H1 (cell line): Measurements from ENCODE around the gene HOXC11. TPM values are rescaled to one million over a fixed set of nuclear protein-coding genes. Genes with fewer than 3 reads are reported as not detected.

Experiments used
- CTCF ChIA-PET: fragments of 300-600 bp; sonication (Branson Sonifier 250); formaldehyde crosslinking; loops from one replicate; lab custom pipeline; 2021; ENCODE audit not compliant: partially characterized antibody; lab: Charles Lee
- POLR2A ChIA-PET: fragments of 300-600 bp; sonication (Branson Sonifier 250); formaldehyde crosslinking; loops from one replicate; lab custom pipeline; 2021; ENCODE audit warnings: inconsistent platforms; ENCODE audit not compliant: partially characterized antibody; lab: Charles Lee
- DNase-seq, 2 experiments: peaks; one replicate each; pipeline versions ENCODE4 v3.0.0 to v3.0.0-alpha.2; 2010 to 2022; ENCODE audit warnings: low spot score in 2 of 2, low read depth in 1 of 2, mixed read lengths in 1 of 2
- FAIRE-seq: peaks from 2 replicates; lab custom pipeline; 2011; peaks lifted over from hg19 to GRCh38; lab: Jason Lieb, UNC
- H2AFZ ChIP-seq: 2 replicates; pipeline ENCODE4 v1.8.1; 2012; ENCODE audit warnings: low read length, inconsistent platforms
- H2AK5ac ChIP-seq: 2 replicates; pipeline ENCODE4 v1.6.1; 2013; ENCODE audit warnings: low read depth, low read length
- H2BK120ac ChIP-seq: replicated peaks from 2 replicates; pipeline ENCODE3; 2013; ENCODE audit warnings: low read depth, low read length, inconsistent platforms
- H2BK12ac ChIP-seq: 2 replicates; pipeline ENCODE4 v1.6.1; 2013; ENCODE audit warnings: low read depth, low read length
- H2BK15ac ChIP-seq: 2 replicates; pipeline ENCODE4 v1.6.1; 2013; ENCODE audit warnings: low read length
- H2BK20ac ChIP-seq: 2 replicates; pipeline ENCODE4 v1.6.1; 2013; ENCODE audit warnings: low read length
- H2BK5ac ChIP-seq: 2 replicates; pipeline ENCODE4 v1.6.1; 2013; ENCODE audit warnings: low read depth, low read length
- H3K14ac ChIP-seq: 2 replicates; pipeline ENCODE4 v1.6.1; 2013; ENCODE audit warnings: inconsistent platforms; ENCODE audit not compliant: insufficient read length
- H3K18ac ChIP-seq: 2 replicates; pipeline ENCODE4 v1.6.1; 2013; ENCODE audit warnings: low read length; ENCODE audit errors: extremely low read depth
- H3K23ac ChIP-seq: 2 replicates; pipeline ENCODE4 v1.6.1; 2013; ENCODE audit warnings: inconsistent platforms; ENCODE audit not compliant: insufficient read length
- H3K23me2 ChIP-seq: 2 replicates; pipeline ENCODE4 v1.6.1; 2013; ENCODE audit warnings: low read depth, low read length
- H3K27ac ChIP-seq: 2 replicates; pipeline ENCODE4 v1.6.1; 2011; ENCODE audit warnings: low read depth, low read length, inconsistent platforms
- H3K27me3 ChIP-seq, 4 experiments: replicated peaks in 1 of 4; 1 replicate in 1 of 4; 2 replicates in 3 of 4; pipeline versions ENCODE4 v1.6.1 to v1.8.1; 2011 to 2013; ENCODE audit warnings: low read length in 3 of 4, mild to moderate bottlenecking in 3 of 4, inconsistent platforms in 2 of 4, mixed read lengths in 2 of 4, moderate library complexity in 1 of 4; ENCODE audit not compliant: control insufficient read depth in 3 of 4, insufficient read depth in 3 of 4; ENCODE audit errors: extremely low read depth in 1 of 4
- H3K36me3 ChIP-seq, 4 experiments: 2 replicates each; pipeline versions ENCODE4 v1.6.1 to v1.8.1; 2011 to 2013; ENCODE audit warnings: mild to moderate bottlenecking in 4 of 4, low read length in 3 of 4, moderate library complexity in 2 of 4, control low read depth in 1 of 4, inconsistent platforms in 1 of 4; ENCODE audit not compliant: insufficient read depth in 4 of 4, control insufficient read depth in 2 of 4
- H3K4ac ChIP-seq: replicated peaks from 2 replicates; pipeline ENCODE3; 2013; ENCODE audit warnings: low read length, low read depth, mixed read lengths, inconsistent platforms; ENCODE audit not compliant: insufficient read length
- H3K4me1 ChIP-seq, 4 experiments: replicated peaks in 1 of 4; 1 replicate in 1 of 4; 2 replicates in 3 of 4; pipeline versions ENCODE4 v1.6.1 to v1.8.1; 2011 to 2013; ENCODE audit warnings: low read length in 3 of 4, inconsistent platforms in 2 of 4, mixed read lengths in 1 of 4; ENCODE audit not compliant: insufficient read depth in 4 of 4, control insufficient read depth in 3 of 4
- H3K4me2 ChIP-seq, 2 experiments: 2 replicates each; pipeline versions ENCODE4 v1.6.1 to v1.8.1; 2011 to 2013; ENCODE audit warnings: low read depth in 2 of 2, low read length in 2 of 2, control low read depth in 1 of 2, inconsistent platforms in 1 of 2, mild to moderate bottlenecking in 1 of 2; ENCODE audit not compliant: insufficient read depth in 1 of 2
- H3K4me3 ChIP-seq, 4 experiments: fragments of 200-600, 300-600 bp in 1 of 4; sonication (generic), shearing (Covaris generic), sonication (Bioruptor Twin) in 1 of 4; 2 replicates each; pipeline versions ENCODE4 v1.5.1 to v1.8.1; 2011 to 2016; ENCODE audit warnings: low read length in 4 of 4, low read depth in 3 of 4, control low read depth in 2 of 4, inconsistent platforms in 2 of 4, mild to moderate bottlenecking in 2 of 4, mixed read lengths in 1 of 4, moderate library complexity in 1 of 4; ENCODE audit not compliant: insufficient read depth in 2 of 4; ENCODE audit errors: extremely low read depth in 1 of 4
- H3K56ac ChIP-seq: replicated peaks from 2 replicates; pipeline ENCODE3; 2013; ENCODE audit warnings: low read depth, mild to moderate bottlenecking, mixed read lengths, low read length, inconsistent platforms; ENCODE audit not compliant: insufficient read length
- H3K79me1 ChIP-seq: 2 replicates; pipeline ENCODE4 v1.6.1; 2013; ENCODE audit warnings: low read depth, low read length, control low read depth
- H3K79me2 ChIP-seq, 2 experiments: 2 replicates each; pipeline versions ENCODE4 v1.6.1 to v1.8.1; 2012 to 2013; ENCODE audit warnings: low read length in 2 of 2, mild to moderate bottlenecking in 2 of 2, inconsistent platforms in 1 of 2; ENCODE audit not compliant: insufficient read depth in 2 of 2, control insufficient read depth in 1 of 2
- H3K9ac ChIP-seq, 4 experiments: replicated peaks in 1 of 4; 1 replicate in 1 of 4; 2 replicates in 3 of 4; pipeline versions ENCODE4 v1.6.1 to v1.8.1; 2011 to 2013; ENCODE audit warnings: low read depth in 3 of 4, low read length in 3 of 4, control low read depth in 2 of 4, mild to moderate bottlenecking in 2 of 4, moderate library complexity in 2 of 4, inconsistent platforms in 1 of 4; ENCODE audit errors: extremely low read depth in 1 of 4
- H3K9me3 ChIP-seq, 2 experiments: 2 replicates each; pipeline versions ENCODE4 v1.6.1 to v1.8.1; 2012 to 2013; ENCODE audit warnings: mild to moderate bottlenecking in 2 of 2, moderate library complexity in 2 of 2, control low read depth in 1 of 2, inconsistent platforms in 1 of 2, low read depth in 1 of 2, low read length in 1 of 2, mixed read lengths in 1 of 2; ENCODE audit not compliant: insufficient read depth in 2 of 2
- H4K20me1 ChIP-seq, 2 experiments: replicated peaks in 1 of 2; 2 replicates each; pipeline versions ENCODE3 to v1.8.1; 2011 to 2013; ENCODE audit warnings: inconsistent platforms in 2 of 2, low read length in 2 of 2, mild to moderate bottlenecking in 1 of 2; ENCODE audit not compliant: insufficient read depth in 2 of 2, control insufficient read depth in 1 of 2
- H4K5ac ChIP-seq: 2 replicates; pipeline ENCODE4 v1.6.1; 2013; ENCODE audit warnings: low read length, low read depth, mixed read lengths, inconsistent platforms; ENCODE audit not compliant: insufficient read length
- H4K8ac ChIP-seq: 2 replicates; pipeline ENCODE4 v1.8.0; 2013; ENCODE audit warnings: mild to moderate bottlenecking, moderate library complexity, low read length, inconsistent platforms; ENCODE audit not compliant: insufficient read depth; ENCODE audit errors: extremely low read depth
- H4K91ac ChIP-seq: replicated peaks from 2 replicates; pipeline ENCODE3; 2013; ENCODE audit warnings: low read length, mixed read lengths, inconsistent platforms; ENCODE audit not compliant: insufficient read length
- BRCA1 ChIP-seq: IDR thresholded peaks from 2 replicates; pipeline ENCODE4 v1.6.1; 2012; ENCODE audit warnings: low read depth, low read length, improper control_type of control experiment
- CBX5 ChIP-seq: fragments of 300-800, 300-1000 bp; sonication (generic); IDR thresholded peaks from 2 replicates; pipeline ENCODE4 v1.7.1; 2016; ENCODE audit warnings: antibody characterized with exemption, low read length, low read depth
- CHD2 ChIP-seq: IDR thresholded peaks from 2 replicates; pipeline ENCODE4 v1.6.1; 2012; ENCODE audit warnings: low read length, improper control_type of control experiment
- CTBP2 ChIP-seq: IDR thresholded peaks from 2 replicates; pipeline ENCODE4 v1.7.0; 2011; ENCODE audit warnings: borderline replicate concordance, mild to moderate bottlenecking, moderate library complexity, mixed read lengths, low read length; ENCODE audit not compliant: insufficient read depth, insufficient read length
- EP300 ChIP-seq, 2 experiments: IDR thresholded peaks; 1 replicate in 1 of 2; 2 replicates in 1 of 2; pipeline ENCODE4 v1.6.1; 2011 to 2012; ENCODE audit warnings: low read depth in 2 of 2, low read length in 2 of 2, mild to moderate bottlenecking in 2 of 2, borderline replicate concordance in 1 of 2, inconsistent platforms in 1 of 2, moderate library complexity in 1 of 2
- KDM4A ChIP-seq: IDR thresholded peaks from one replicate; pipeline ENCODE4 v1.7.1; 2012; ENCODE audit warnings: low read depth, mild to moderate bottlenecking, moderate library complexity, low read length, inconsistent platforms; ENCODE audit not compliant: severe bottlenecking
- RXRA ChIP-seq: IDR thresholded peaks from 2 replicates; pipeline ENCODE4 v1.6.1; 2011; ENCODE audit warnings: low read depth, mild to moderate bottlenecking, low read length, moderate library complexity; ENCODE audit not compliant: insufficient read depth
- TAF1 ChIP-seq: IDR thresholded peaks from 2 replicates; pipeline ENCODE4 v1.6.1; 2011; ENCODE audit warnings: mild to moderate bottlenecking, low read depth, low read length
- TCF12 ChIP-seq: IDR thresholded peaks from 2 replicates; pipeline ENCODE4 v1.6.1; 2011; ENCODE audit warnings: low read depth, mild to moderate bottlenecking, low read length
- YY1 ChIP-seq: IDR thresholded peaks from 2 replicates; pipeline ENCODE4 v1.6.1; 2011; ENCODE audit warnings: low read depth, mild to moderate bottlenecking, low read length
- ZNF274 ChIP-seq: IDR thresholded peaks from 2 replicates; pipeline ENCODE4 v1.7.0; 2012; ENCODE audit warnings: low read length, borderline replicate concordance; ENCODE audit errors: extremely low read depth
- WGBS, 2 experiments: shearing (Covaris generic) in 1 of 2; methylation state at CpG; one replicate each; pipeline versions ENCODE4 v1.1.6 to v1.1.7; 2013 to 2015; ENCODE audit warnings: low lambda C conversion rate in 2 of 2, mixed read lengths in 2 of 2, inconsistent platforms in 1 of 2, low coverage in 1 of 2, missing lambda C conversion rate in 1 of 2; ENCODE audit not compliant: insufficient replicate concordance in 2 of 2, insufficient coverage in 1 of 2, insufficient read length in 1 of 2; ENCODE audit errors: extremely low coverage in 1 of 2, missing lambda C conversion rate in 1 of 2; 5-methylcytosine and 5-hydroxymethylcytosine counted together
- polyA plus RNA-seq, 7 experiments: library from polyadenylated mRNA; depleted of rRNA in 3 of 7; stranded (reverse) in 5 of 7; unstranded in 2 of 7; fragments of >200 nt in 5 of 7; fragments of 200-250 nt in 2 of 7; gene quantifications; 1 replicate in 5 of 7; 2 replicates in 1 of 7; 4 replicates in 1 of 7; pipeline versions ENCODE4 v1.2.1 to v1.2.3, GENCODE V29; 2011 to 2013; ENCODE audit warnings: missing spikeins in 2 of 7, mixed read lengths in 2 of 7
- total RNA-seq: library from RNA; stranded (reverse); fragmentation: NEBNext Ultra II Directional; extraction: Animal tissue kit (Norgen Biotek cat#: 25700); gene quantifications from 2 replicates; pipeline ENCODE4 v1.2.1, GENCODE V29; 2021

HOXC11 gene
- total and polyA plus RNA-seq, 2 of the 8 experiments (the other 6 are each of a cell fraction or from before 2014, with no cell fraction given): not detected

DNA sequence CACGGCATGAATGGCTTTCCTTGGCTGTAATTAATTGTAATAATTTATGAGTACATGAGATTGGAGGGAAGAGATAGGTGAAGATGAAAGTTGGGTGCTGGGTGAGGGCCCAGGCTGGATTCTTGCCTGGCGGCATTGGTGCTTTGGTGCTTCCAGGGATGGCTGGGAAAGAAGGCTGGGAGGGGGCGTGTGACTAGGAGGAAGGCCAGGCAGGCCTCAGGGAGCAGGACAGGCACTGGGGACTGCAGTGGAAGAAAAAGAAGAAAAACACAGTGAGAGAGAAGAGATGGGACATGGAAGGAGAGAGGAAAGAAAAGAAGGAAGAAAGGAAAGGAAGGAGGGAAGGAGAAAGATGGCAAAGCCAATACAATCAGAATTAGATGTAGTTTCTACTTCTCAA lies 30.7 kb downstream of the HOXC11 start:
- no peak overlapping the region for H2BK120ac ChIP-seq
- H4K8ac ChIP-seq: no peak overlapping the region
- POLR2A ChIA-PET: interaction anchor here (0.9 kb wide), 2 partner anchors 15 to 20 kb away, joined by 3 read pairs; no protein-coding TSS in a partner anchor
- H3K9me3 ChIP-seq: no peaks in the 10 kb centered on the region
- H3K4me1 ChIP-seq: peaks cover 0 to 8% (median 2%) of the 10 kb centered on the region in 4 experiments; a peak in 4 of 7 replicates
- no peaks in the 10 kb centered on the region for H3K79me1 ChIP-seq
- no peak overlapping the region for H3K14ac ChIP-seq
- H3K18ac ChIP-seq: no peak overlapping the region
- H3K36me3 ChIP-seq: peaks cover 0 to 2% (median 0%) of the 10 kb centered on the region in 4 experiments; a peak in 1 of 8 replicates
- no peaks in the 10 kb centered on the region for H3K79me2 ChIP-seq
- no peak overlapping the region for H3K4me3 ChIP-seq
- no peak overlapping the region for H3K27ac ChIP-seq
- no peak overlapping the region for H2BK15ac ChIP-seq
- DNase-seq (no peak), FAIRE-seq (no peak)
- no peak overlapping the region for H2AFZ ChIP-seq
- no peak overlapping the region for H2BK20ac ChIP-seq
- TF ChIP-seq ZNF274 (no peak), BRCA1 (no peak), EP300 (IDR thresholded peaks at IDR 0.05; ENCODE audit: borderline replicate concordance in 1 of 2, low read depth in 2 of 2, low read length in 2 of 2) (no peak), KDM4A (no peak), YY1 (no peak), TCF12 (no peak), CTBP2 (no peak), CBX5 (no peak), TAF1 (no peak), CHD2 (no peak), RXRA (no peak)
- no peak overlapping the region for H2BK12ac ChIP-seq
- H3K23me2 ChIP-seq: peaks cover 2% of the 10 kb centered on the region; the same call in 1 of the 2 replicates
- no peak overlapping the region for H3K56ac ChIP-seq
- no peak overlapping the region for H3K4me2 ChIP-seq
- WGBS, 2 experiments: 41% methylated on average over 3 of the region's 3 CpGs; no CpG with 5 or more reads in 1 of the 2 experiments
- H2BK5ac ChIP-seq: no peak overlapping the region
- H3K4ac ChIP-seq: no peak overlapping the region
- H4K20me1 ChIP-seq: peaks cover 3 to 34% of the 10 kb centered on the region in 2 experiments
- H3K9ac ChIP-seq: no peak overlapping the region
- no peak overlapping the region for H4K91ac ChIP-seq
- H4K5ac ChIP-seq: no peak overlapping the region
- CTCF ChIA-PET: interaction anchor here (1.0 to 11.3 kb wide), 12 partner anchors 10 to 210 kb away, joined by 3 to 172 read pairs (median 29); partner anchors contain the start of genes HOXC10, HOXC5, HOXC6 and SMUG1
- H3K23ac ChIP-seq: no peak overlapping the region
- no peak overlapping the region for H2AK5ac ChIP-seq
- H3K27me3 ChIP-seq: peaks cover 98 to 100% (median 100%) of the 10 kb centered on the region in 4 experiments
